ENCODE results near the gene LRRC34.

LRRC34 gene

GRCh38 chr3:169772305-169772896, 40.3 kb downstream of the LRRC34 start:
- peak in 41 of 42 donors; percentile 60 to 90 (median 79) for DNase-seq
- intact Hi-C loops (cut with DNase I) = no loop called here

- DNase-seq = peak in 36 of 42 donors; percentile 9 to 86 (median 42)
- intact Hi-C loops (cut with DNase I) = no loop called here
These were observed 41.0 kb downstream of the LRRC34 start for GRCh38 chr3:169771497-169772304.

- peak; percentile 21 to 80 (median 61) for DNase-seq
These were observed 43.2 kb downstream of the LRRC34 start, which contains the start of gene ACTRT3 for GRCh38 chr3:169769287-169770181. ACTRT3 (minus strand) TSS chr3:169769561; CDS start chr3:169769520, 41 bp downstream.

GRCh38 chr3:169764882-169765612, 47.7 kb downstream of the LRRC34 start, which contains the start of gene TERC:
TERC (minus strand) TSS chr3:169765060.
- intact Hi-C loops (cut with DNase I) = no loop called here
- peak; percentile 83 to 97 (median 92) for DNase-seq

More at GRCh38 chr3:169769287-169770181, 43.2 kb downstream of the LRRC34 start, which contains the start of gene ACTRT3:
- intact Hi-C loops (cut with DNase I) = no loop called here

- intact Hi-C loops (cut with DNase I) = no loop called here
- DNase-seq = peak in 41 of 42 donors; percentile 36 to 80 (median 66)
These were observed 48.3 kb downstream of the LRRC34 start for GRCh38 chr3:169764312-169764881.

- intact Hi-C loops (cut with DNase I) = no loop called here
- no peak for DNase-seq
These were observed 52.2 kb downstream of the LRRC34 start for GRCh38 chr3:169760479-169760878.

- intact Hi-C loops (cut with DNase I) = no loop called here
- DNase-seq = no peak
These were observed 53.4 kb downstream of the LRRC34 start for GRCh38 chr3:169759256-169759655.

- intact Hi-C loops (cut with DNase I) = no loop called here
- no peak for DNase-seq
These were observed 54.2 kb downstream of the LRRC34 start for GRCh38 chr3:169758359-169758994.

GRCh38 chr3:169755488-169755887, 57.2 kb downstream of the LRRC34 start:
- no peak for DNase-seq
- intact Hi-C loops (cut with DNase I) = no loop called here

GRCh38 chr3:169754711-169755110, 58.0 kb downstream of the LRRC34 start:
- intact Hi-C loops (cut with DNase I) = no loop called here
- DNase-seq = no peak

- DNase-seq = no peak
- intact Hi-C loops (cut with DNase I) = no loop called here
These were observed 60.8 kb downstream of the LRRC34 start for GRCh38 chr3:169751875-169752274.

- no peak for DNase-seq
These were observed 62.0 kb downstream of the LRRC34 start for GRCh38 chr3:169750665-169751064.

GRCh38 chr3:169748670-169749069, 64.0 kb downstream of the LRRC34 start:
- intact Hi-C loops (cut with DNase I) = no loop called here
- no peak for DNase-seq

More at GRCh38 chr3:169750665-169751064, 62.0 kb downstream of the LRRC34 start:
- intact Hi-C loops (cut with DNase I) = no loop called here

- no peak for DNase-seq
- intact Hi-C loops (cut with DNase I) = no loop called here
These were observed 65.8 kb downstream of the LRRC34 start for GRCh38 chr3:169746924-169747323.

- DNase-seq = no peak
- intact Hi-C loops (cut with DNase I) = no loop called here
These were observed 68.2 kb downstream of the LRRC34 start for GRCh38 chr3:169744366-169745054.

Data from head of caudate nucleus (tissue), 42 donors.